CD4-positive, alpha-beta memory T cell (primary cell): ENCODE results near the gene MAP4K4. TPM values are rescaled to one million over a fixed set of nuclear protein-coding genes. Genes with fewer than 3 reads are reported as not detected.
"Not testable (repeated sequence)": the region's sequence is repeated elsewhere in the genome, so short reads cannot be mapped to it uniquely, and the experiment has no call there.

Experiments
- CTCF ChIA-PET: fragments of 350-600 bp; sonication (Branson Sonifier 250); formaldehyde crosslinking; loops from one replicate; lab custom pipeline; 2021; ENCODE audit warnings: inconsistent platforms; ENCODE audit not compliant: partially characterized antibody; lab: Charles Lee
- POLR2A ChIA-PET: fragments of 350-600 bp; sonication (Branson Sonifier 250); formaldehyde crosslinking; loops from one replicate; lab custom pipeline; 2021; ENCODE audit not compliant: partially characterized antibody; lab: Charles Lee
- DNase-seq, 5 donors: peaks; one replicate each; pipeline versions ENCODE4 v3.0.0 to v3.0.0-alpha.2; 2020 to 2022; ENCODE audit warnings: mixed read lengths in 1 of 5
- H3K27ac ChIP-seq: one replicate; pipeline ENCODE4 v1.7.0; 2013; ENCODE audit warnings: low read depth, low read length
- H3K27me3 ChIP-seq: 2 replicates; pipeline ENCODE4 v1.7.0; 2013; ENCODE audit warnings: mild to moderate bottlenecking, low read length, moderate library complexity; ENCODE audit not compliant: insufficient read depth
- H3K36me3 ChIP-seq: 2 replicates; pipeline ENCODE4 v1.7.0; 2013; ENCODE audit warnings: mild to moderate bottlenecking, low read length, moderate library complexity; ENCODE audit not compliant: insufficient read depth
- H3K4me1 ChIP-seq: 2 replicates; pipeline ENCODE4 v1.7.0; 2013; ENCODE audit warnings: mild to moderate bottlenecking, low read length, moderate library complexity; ENCODE audit not compliant: insufficient read depth
- H3K4me3 ChIP-seq, 2 donors: one replicate each; pipeline ENCODE4 v1.7.0; 2013; ENCODE audit warnings: low read length in 2 of 2, mild to moderate bottlenecking in 1 of 2
- H3K9me3 ChIP-seq, 2 donors: one replicate each; pipeline ENCODE4 v1.7.0; 2013; ENCODE audit warnings: low read length in 2 of 2, control low read depth in 1 of 2; ENCODE audit not compliant: control insufficient read depth in 1 of 2
- H3K27ac Mint-ChIP-seq, 7 donors: one replicate each; pipeline ENCODE4 v1.8.0; 2020 to 2021; ENCODE audit warnings: mixed read lengths in 7 of 7, mild to moderate bottlenecking in 6 of 7, inconsistent platforms in 3 of 7, moderate library complexity in 3 of 7
- H3K27me3 Mint-ChIP-seq, 2 donors: one replicate each; pipeline ENCODE4 v1.8.0; 2020 to 2021; ENCODE audit warnings: mixed read lengths in 2 of 2
- H3K36me3 Mint-ChIP-seq, 2 donors: one replicate each; pipeline ENCODE4 v1.8.0; 2020 to 2021; ENCODE audit warnings: mixed read lengths in 2 of 2, inconsistent platforms in 1 of 2, mild to moderate bottlenecking in 1 of 2
- H3K4me1 Mint-ChIP-seq, 4 donors: one replicate each; pipeline ENCODE4 v1.8.0; 2020 to 2021; ENCODE audit warnings: mixed read lengths in 4 of 4, mild to moderate bottlenecking in 1 of 4
- H3K4me3 Mint-ChIP-seq, 8 donors: one replicate each; pipeline ENCODE4 v1.8.0; 2020 to 2021; ENCODE audit warnings: mixed read lengths in 8 of 8, mild to moderate bottlenecking in 7 of 8, moderate library complexity in 6 of 8, inconsistent platforms in 3 of 8
- H3K9me3 Mint-ChIP-seq, 8 donors: one replicate each; pipeline ENCODE4 v1.8.0; 2020 to 2021; ENCODE audit warnings: mixed read lengths in 8 of 8, mild to moderate bottlenecking in 5 of 8, inconsistent platforms in 3 of 8, moderate library complexity in 1 of 8
- intact Hi-C: fragments of 100-400 bp; cut with micrococcal nuclease; formaldehyde crosslinking; loops from one replicate; pipeline ENCODE4 v1.15.1; 2023
- polyA plus RNA-seq, 2 donors: library from polyadenylated mRNA; unstranded; fragments of 300-500 nt; fragmentation: Illumina TruSeq; gene quantifications; one replicate each; pipeline ENCODE4 v1.2.3, GENCODE V29; 2021
- total RNA-seq, 2 experiments: library from RNA; stranded (reverse); gene quantifications; one replicate each; pipeline ENCODE4 v1.2.3, GENCODE V29; 2021

The MAP4K4 gene
- total and polyA plus RNA-seq, 4 experiments from 2014 or later, result 2.4 to 114 (median 62.2) TPM

DNA sequence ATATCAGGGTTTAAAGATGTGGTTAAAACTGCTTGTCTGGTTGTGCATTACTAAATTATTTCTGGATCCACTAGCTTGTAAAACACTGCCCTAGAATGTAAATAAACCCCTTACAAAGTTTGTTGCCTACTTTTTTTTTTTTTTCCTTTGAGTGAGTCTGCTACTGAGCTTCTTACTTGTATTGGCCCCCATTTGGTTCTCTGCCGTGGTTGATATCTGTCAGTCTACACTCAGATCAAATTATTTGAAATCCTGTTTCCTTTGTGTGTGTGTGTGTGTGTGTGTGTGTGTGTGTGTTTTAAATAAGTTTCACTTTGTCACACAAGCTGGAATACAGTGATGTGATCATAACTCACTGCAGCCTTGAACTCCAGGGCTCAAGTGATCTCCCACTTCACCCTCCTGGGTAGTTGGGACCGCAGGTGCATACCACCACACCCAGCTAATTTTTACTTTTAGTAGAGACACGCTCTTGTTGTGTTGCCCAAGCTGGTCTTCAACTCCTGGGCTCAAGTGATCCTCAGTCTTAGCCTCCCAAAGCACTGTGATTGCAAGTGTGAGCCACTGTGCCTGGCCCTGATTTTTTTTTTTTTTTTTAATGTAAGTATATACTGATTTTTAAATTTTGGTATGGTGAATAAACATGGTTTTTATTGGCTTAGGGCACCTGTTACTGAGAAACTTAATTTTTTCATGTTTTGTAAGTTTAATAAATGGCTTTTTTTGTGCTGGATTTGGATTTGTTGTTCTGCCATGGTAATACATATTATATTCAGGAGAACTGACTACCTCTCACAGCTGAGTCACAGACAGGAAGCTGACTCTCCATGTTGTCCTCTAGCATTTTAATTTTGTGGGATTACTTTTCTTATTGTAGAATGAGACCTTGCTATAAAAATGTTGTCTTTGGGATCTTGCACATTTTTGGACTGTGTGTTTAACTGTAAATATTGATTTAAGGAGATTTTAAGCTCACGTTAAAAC is 48.5 kb downstream of the MAP4K4 start:
- CTCF ChIA-PET, result interaction anchor here (0.7 to 1.8 kb wide), 7 partner anchors 12 to 327 kb away, joined by 3 to 5 read pairs (median 4); no protein-coding TSS in a partner anchor
- no peaks in the 10 kb centered on the region for H3K27me3 Mint-ChIP-seq
- POLR2A ChIA-PET, result interaction anchor here (0.6 to 1.7 kb wide), 8 partner anchors 17 to 249 kb away, joined by 3 to 7 read pairs (median 4); partner anchors contain the start of gene MAP4K4
- H3K27ac ChIP-seq, result no peak overlapping the region
- no peaks in the 10 kb centered on the region for H3K27me3 ChIP-seq
- intact Hi-C loops, result no loop called here
- H3K36me3 Mint-ChIP-seq, result peaks cover 2 to 7% of the 10 kb centered on the region in 2 donors
- H3K9me3 Mint-ChIP-seq, result no peaks in the 10 kb centered on the region
- DNase-seq, result no peak
- H3K4me1 Mint-ChIP-seq, result peaks cover 47 to 78% (median 63%) of the 10 kb centered on the region in 4 donors
- H3K4me1 ChIP-seq, result peaks cover 70% of the 10 kb centered on the region
- H3K4me3 Mint-ChIP-seq, result peak overlapping the region in 5 of 8 donors; percentile 4 to 32 (median 18)
- H3K9me3 ChIP-seq, result no peaks in the 10 kb centered on the region
- H3K4me3 ChIP-seq, result no peak overlapping the region
- H3K36me3 ChIP-seq, result no peaks in the 10 kb centered on the region
- H3K27ac Mint-ChIP-seq, result peak overlapping the region in 6 of 7 donors; percentile 0 to 83 (median 28)

DNA sequence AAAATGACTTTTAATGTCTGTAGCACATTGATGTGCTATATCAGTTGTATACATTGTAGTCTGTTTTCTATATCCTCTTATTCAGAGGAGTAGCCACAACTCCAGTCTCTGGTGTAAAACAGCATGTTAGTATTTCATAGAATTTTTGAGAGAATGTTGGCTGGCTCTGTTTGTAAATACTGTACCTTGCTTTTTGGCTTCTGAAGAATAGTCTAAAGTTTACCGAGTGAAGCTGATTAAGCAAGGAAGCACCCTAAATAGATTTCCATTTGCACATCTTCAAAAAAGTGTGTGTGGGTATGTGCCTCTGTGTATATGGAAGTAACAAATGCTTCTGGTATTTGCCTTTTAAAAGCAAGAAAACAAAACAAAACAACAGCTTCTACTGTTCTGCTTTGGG is 50.5 kb downstream of the MAP4K4 start:
- H3K4me1 ChIP-seq, result peaks cover 73% of the 10 kb centered on the region
- no peaks in the 10 kb centered on the region for H3K27me3 ChIP-seq
- ChIA-PET POLR2A (no interaction called here), CTCF (interaction anchor here (1.0 to 1.8 kb wide), 3 partner anchors 42 to 334 kb away, joined by 3 to 4 read pairs (median 3); no protein-coding TSS in a partner anchor)
- Mint-ChIP-seq H3K36me3 (peaks cover 3 to 8% of the 10 kb centered on the region in 2 donors), H3K9me3 (no peaks in the 10 kb centered on the region), H3K4me1 (peaks cover 53 to 79% (median 67%) of the 10 kb centered on the region in 4 donors), H3K4me3 (no peak overlapping the region), H3K27ac (no peak overlapping the region), H3K27me3 (no peaks in the 10 kb centered on the region)
- no peak overlapping the region for H3K4me3 ChIP-seq
- no peak for DNase-seq
- no peaks in the 10 kb centered on the region for H3K9me3 ChIP-seq
- no peak overlapping the region for H3K27ac ChIP-seq
- H3K36me3 ChIP-seq, result no peaks in the 10 kb centered on the region
- intact Hi-C loops, result no loop called here

DNA sequence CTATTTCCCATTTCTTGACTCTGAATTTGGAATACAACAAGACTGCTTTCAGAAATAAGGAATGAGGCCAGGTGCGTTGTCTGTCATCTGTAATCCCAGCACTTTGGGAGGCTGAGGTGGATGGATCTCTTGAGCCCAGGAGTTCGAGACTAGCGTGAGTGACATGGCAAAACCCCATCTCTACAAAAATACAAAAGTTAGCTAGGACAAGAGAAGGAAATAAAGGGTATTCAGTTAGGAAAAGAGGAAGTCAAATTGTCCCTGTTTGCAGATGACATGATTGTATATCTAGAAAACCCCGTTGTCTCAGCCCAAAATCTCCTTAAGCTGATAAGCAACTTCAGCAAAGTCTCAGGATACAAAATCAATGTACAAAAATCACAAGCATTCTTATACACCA is 51.0 kb downstream of the MAP4K4 start:
- H3K36me3 Mint-ChIP-seq, H3K36me3 ChIP-seq, H3K4me3 Mint-ChIP-seq, DNase-seq, H3K27ac ChIP-seq, H3K27ac Mint-ChIP-seq, H3K4me3 ChIP-seq, H3K27me3 Mint-ChIP-seq, POLR2A ChIA-PET, H3K9me3 ChIP-seq, intact Hi-C loops, H3K27me3 ChIP-seq, H3K9me3 Mint-ChIP-seq: not testable (repeated sequence)
- CTCF ChIA-PET, result interaction anchor here (1.4 kb wide), 1 partner anchor 327 kb away, joined by 3 read pairs; no protein-coding TSS in a partner anchor
- H3K4me1 ChIP-seq, result peaks cover 73% of the 10 kb centered on the region
- H3K4me1 Mint-ChIP-seq, result peaks cover 53 to 79% (median 67%) of the 10 kb centered on the region in 4 donors

DNA sequence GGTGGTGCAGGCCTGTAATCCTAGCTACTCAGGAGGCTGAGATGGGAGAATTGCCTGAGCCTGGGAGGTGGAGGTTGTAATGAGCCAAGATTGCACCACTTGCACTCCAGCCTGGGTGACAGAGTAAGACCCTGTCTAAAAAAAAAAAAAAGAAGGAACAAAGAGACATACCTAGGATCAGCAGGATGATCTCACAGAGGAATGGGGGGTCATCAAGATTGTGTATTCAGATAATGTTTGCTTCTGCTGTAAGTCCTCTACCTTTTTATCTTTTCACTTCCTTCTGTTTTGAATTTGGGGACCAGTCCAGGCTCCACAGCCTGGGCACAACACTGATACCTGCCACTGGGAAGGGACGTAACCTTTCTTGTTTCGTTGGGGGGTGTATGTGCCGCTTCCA is 53.2 kb downstream of the MAP4K4 start:
- peaks cover 3 to 5% of the 10 kb centered on the region in 2 donors for H3K36me3 Mint-ChIP-seq
- peak overlapping the region in 6 of 7 donors; percentile 2 to 67 (median 34) for H3K27ac Mint-ChIP-seq
- H3K27me3 Mint-ChIP-seq, result no peaks in the 10 kb centered on the region
- H3K27me3 ChIP-seq, result no peaks in the 10 kb centered on the region
- H3K27ac ChIP-seq, result no peak overlapping the region
- POLR2A ChIA-PET, result interaction anchor here (0.6 kb wide), 2 partner anchors 100 to 372 kb away, joined by 3 to 7 read pairs; no protein-coding TSS in a partner anchor
- H3K4me1 ChIP-seq, result peaks cover 72% of the 10 kb centered on the region
- intact Hi-C loops, result no loop called here
- H3K9me3 Mint-ChIP-seq, result no peaks in the 10 kb centered on the region
- no peak overlapping the region for H3K4me3 ChIP-seq
- CTCF ChIA-PET, result no interaction called here
- H3K4me3 Mint-ChIP-seq, result peak overlapping the region in 2 of 8 donors; percentile 21 to 46
- H3K4me1 Mint-ChIP-seq, result peaks cover 48 to 80% (median 66%) of the 10 kb centered on the region in 4 donors
- H3K36me3 ChIP-seq, result no peaks in the 10 kb centered on the region
- DNase-seq, result no peak
- no peaks in the 10 kb centered on the region for H3K9me3 ChIP-seq

DNA sequence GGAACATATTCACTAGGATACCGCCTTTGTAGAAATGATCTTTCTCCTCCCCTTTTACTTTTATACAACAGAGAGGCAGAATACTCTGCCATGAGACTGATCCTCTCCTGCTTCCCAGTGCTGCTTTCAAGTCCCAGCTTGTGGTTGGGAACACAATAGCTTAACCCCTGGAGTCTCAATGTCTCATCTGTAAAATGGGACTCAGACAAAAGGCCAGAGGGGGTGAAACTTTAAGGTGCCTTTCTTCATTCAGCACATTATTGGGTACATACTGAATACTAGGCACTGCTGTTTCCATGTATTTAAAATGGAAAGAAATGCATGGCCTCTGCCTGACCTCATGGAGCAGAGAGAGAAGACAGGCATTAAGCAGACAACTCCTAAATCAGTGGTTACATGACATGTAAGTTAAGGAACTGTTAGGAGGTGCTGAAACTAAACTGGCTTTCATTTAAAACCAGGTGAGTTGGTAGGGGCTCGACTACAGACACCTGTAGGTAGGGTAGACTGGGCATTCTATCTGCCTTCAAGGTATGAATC is 53.8 kb downstream of the MAP4K4 start:
- ChIA-PET CTCF (no interaction called here), POLR2A (interaction anchor here (0.6 kb wide), 1 partner anchor 100 kb away, joined by 3 read pairs; no protein-coding TSS in a partner anchor)
- intact Hi-C loops, result no loop called here
- Histone ChIP-seq H3K4me1 (peaks cover 70% of the 10 kb centered on the region), H3K27ac (no peak overlapping the region), H3K9me3 (no peaks in the 10 kb centered on the region), H3K27me3 (no peaks in the 10 kb centered on the region), H3K36me3 (no peaks in the 10 kb centered on the region), H3K4me3 (no peak overlapping the region)
- Mint-ChIP-seq H3K4me1 (peaks cover 47 to 80% (median 67%) of the 10 kb centered on the region in 4 donors), H3K9me3 (no peaks in the 10 kb centered on the region), H3K36me3 (peaks cover 3 to 5% of the 10 kb centered on the region in 2 donors), H3K27ac (peak overlapping the region in 5 of 7 donors; percentile 2 to 67 (median 25)), H3K27me3 (no peaks in the 10 kb centered on the region), H3K4me3 (peak overlapping the region in 1 of 8 donors; percentile 21)
- DNase-seq, result no peak

DNA sequence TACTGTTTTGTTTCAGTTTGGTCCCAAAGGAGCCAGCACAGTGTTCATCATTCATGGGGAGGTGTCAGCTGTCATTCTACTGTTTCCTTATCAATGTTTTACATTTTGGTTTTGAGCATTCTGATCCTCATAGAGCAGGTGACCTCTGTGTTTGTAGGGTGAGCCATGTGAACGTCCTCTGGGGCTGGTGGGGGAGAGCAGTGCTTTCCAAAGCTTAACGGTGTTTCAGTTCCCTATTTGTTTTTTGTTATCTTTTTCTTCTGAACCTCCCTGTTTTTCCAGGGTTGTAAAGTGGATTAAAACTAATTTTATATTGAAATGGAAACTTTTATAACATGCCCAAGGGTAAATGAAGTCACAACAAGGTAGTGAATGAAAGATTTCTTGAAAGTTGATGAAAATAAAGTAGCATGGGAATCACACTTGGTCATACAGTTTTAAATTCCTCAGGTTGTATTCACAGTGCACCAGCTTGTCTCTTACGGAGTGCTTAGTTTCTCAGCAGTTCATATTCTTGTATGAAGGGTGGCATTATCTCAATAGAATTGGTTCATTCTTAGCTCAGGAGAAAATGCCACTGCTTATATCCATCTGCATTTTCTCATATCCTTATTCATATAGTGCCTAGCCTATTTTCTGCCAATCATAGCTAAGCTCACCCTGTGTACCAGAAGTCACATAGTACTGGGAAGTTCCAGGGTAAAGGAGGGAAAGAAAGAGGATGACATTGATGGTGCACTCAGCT is 54.5 kb downstream of the MAP4K4 start:
- Mint-ChIP-seq H3K36me3 (peaks cover 3 to 5% of the 10 kb centered on the region in 2 donors), H3K27me3 (no peaks in the 10 kb centered on the region), H3K27ac (peak overlapping the region in 6 of 7 donors; percentile 16 to 43 (median 28)), H3K4me3 (peak overlapping the region in 4 of 8 donors; percentile 6 to 34 (median 22)), H3K9me3 (no peaks in the 10 kb centered on the region), H3K4me1 (peaks cover 49 to 80% (median 67%) of the 10 kb centered on the region in 4 donors)
- H3K4me1 ChIP-seq, result peaks cover 70% of the 10 kb centered on the region
- intact Hi-C loops, result no loop called here
- H3K27me3 ChIP-seq, result no peaks in the 10 kb centered on the region
- no peak overlapping the region for H3K4me3 ChIP-seq
- H3K27ac ChIP-seq, result no peak overlapping the region
- POLR2A ChIA-PET, result interaction anchor here (0.8 to 2.0 kb wide), 3 partner anchors 34 to 55 kb away, joined by 3 to 6 read pairs (median 4); partner anchors contain the start of gene MAP4K4
- CTCF ChIA-PET, result interaction anchor here (0.9 to 1.2 kb wide), 3 partner anchors 19 to 72 kb away, joined by 3 to 5 read pairs (median 3); no protein-coding TSS in a partner anchor
- no peaks in the 10 kb centered on the region for H3K36me3 ChIP-seq
- no peak for DNase-seq
- H3K9me3 ChIP-seq, result no peaks in the 10 kb centered on the region
